ENCODE measurements around the gene DDC. TPM values are rescaled to one million over a fixed set of nuclear protein-coding genes. Genes with fewer than 3 reads are reported as not detected.

DDC gene
- total RNA-seq, 1 experiment from 2014 or later = not detected

- H3K9me3 ChIP-seq (ENCODE audit: control insufficient read depth in 1 of 2, insufficient read depth in 1 of 2, low read depth in 1 of 2, low read length in 2 of 2) = no peaks in the 10 kb centered on the region
- no peak overlapping the region for H3K4me3 ChIP-seq (replicated peaks in 1 of 2; ENCODE audit: low read depth in 1 of 2, low read length in 2 of 2)
- DNase-seq (ENCODE audit: low read depth, low spot score) (no peak), ATAC-seq (no peak)
- CTCF ChIA-PET = no interaction called here
- no peaks in the 10 kb centered on the region for H4K20me1 ChIP-seq (ENCODE audit: insufficient read depth)
- H3K9me2 ChIP-seq (ENCODE audit: insufficient read depth) = no peaks in the 10 kb centered on the region
- H3K27ac ChIP-seq (ENCODE audit: low read depth, low read length) = no peak overlapping the region
- no peak overlapping the region for H3K4me2 ChIP-seq (ENCODE audit: low read length)
- no TSS peak for BruUV-seq (replicated peaks)
- TF ChIP-seq ATF3 (IDR thresholded peaks at IDR 0.05) (no peak), POLR2A (IDR thresholded peaks at IDR 0.05; ENCODE audit: borderline replicate concordance, extremely low read depth, insufficient read depth, insufficient read length) (no peak), EZH2 (IDR thresholded peaks at IDR 0.05) (no peak), ELF1 (IDR thresholded peaks at IDR 0.05; ENCODE audit: borderline replicate concordance, low read depth) (no peak), RAD21 (IDR thresholded peaks at IDR 0.05; ENCODE audit: low read depth) (no peak), ZNF274 (IDR thresholded peaks at IDR 0.05; ENCODE audit: low read depth, low read length) (no peak), SP1 (IDR thresholded peaks at IDR 0.05; ENCODE audit: low read depth) (no peak)
- H3K27me3 ChIP-seq (ENCODE audit: insufficient read depth, low read length) = peaks cover 21% of the 10 kb centered on the region; the same call in 1 of the 2 replicates
- no peak overlapping the region for H2AFZ ChIP-seq (ENCODE audit: low read depth, low read length, poor library complexity, severe bottlenecking)
- intact Hi-C loops (cut with micrococcal nuclease) = no loop called here
- RAD21 ChIA-PET (ENCODE audit: low non-redundant PET in 1 of 2, low total read pairs in 2 of 2, uncharacterized antibody in 2 of 2, unreplicated experiment in 2 of 2) = no interaction called here
- H3K36me3 ChIP-seq (ENCODE audit: control insufficient read depth in 1 of 2, insufficient read depth in 2 of 2, low read length in 2 of 2) = no peaks in the 10 kb centered on the region
- no peaks in the 10 kb centered on the region for H3K79me2 ChIP-seq (ENCODE audit: insufficient read depth, low read length)
- H3K9ac ChIP-seq (ENCODE audit: low read length) = no peak overlapping the region
- POLR2A ChIA-PET = no interaction called here
- H3K4me1 ChIP-seq (ENCODE audit: control insufficient read depth in 1 of 2, insufficient read depth in 2 of 2, low read length in 2 of 2) = no peaks in the 10 kb centered on the region
These were observed 10.5 kb downstream of the DDC start for GRCh38 chr7:50554431-50555322.

GRCh38 chr7:50553973-50554372 is 11.2 kb downstream of the DDC start:
- Histone ChIP-seq H3K36me3 (ENCODE audit: control insufficient read depth in 1 of 2, insufficient read depth in 2 of 2, low read length in 2 of 2) (no peaks in the 10 kb centered on the region), H3K4me2 (ENCODE audit: low read length) (no peak overlapping the region), H3K27ac (ENCODE audit: low read depth, low read length) (no peak overlapping the region), H3K9me2 (ENCODE audit: insufficient read depth) (no peaks in the 10 kb centered on the region), H3K79me2 (ENCODE audit: insufficient read depth, low read length) (no peaks in the 10 kb centered on the region), H2AFZ (ENCODE audit: low read depth, low read length, poor library complexity, severe bottlenecking) (no peak overlapping the region), H4K20me1 (ENCODE audit: insufficient read depth) (no peaks in the 10 kb centered on the region), H3K9me3 (ENCODE audit: control insufficient read depth in 1 of 2, insufficient read depth in 1 of 2, low read depth in 1 of 2, low read length in 2 of 2) (no peaks in the 10 kb centered on the region), H3K9ac (ENCODE audit: low read length) (no peak overlapping the region), H3K4me3 (replicated peaks in 1 of 2; ENCODE audit: low read depth in 1 of 2, low read length in 2 of 2) (no peak overlapping the region), H3K27me3 (ENCODE audit: insufficient read depth, low read length) (peaks cover 18% of the 10 kb centered on the region; the same call in 1 of the 2 replicates), H3K4me1 (ENCODE audit: control insufficient read depth in 1 of 2, insufficient read depth in 2 of 2, low read length in 2 of 2) (no peaks in the 10 kb centered on the region)
- intact Hi-C loops (cut with micrococcal nuclease) = no loop called here
- BruUV-seq (replicated peaks) = no TSS peak
- CTCF ChIA-PET = no interaction called here
- no peak for ATAC-seq
- DNase-seq (ENCODE audit: low read depth, low spot score) = no peak
- POLR2A ChIA-PET = no interaction called here
- RAD21 ChIA-PET (ENCODE audit: low non-redundant PET in 1 of 2, low total read pairs in 2 of 2, uncharacterized antibody in 2 of 2, unreplicated experiment in 2 of 2) = no interaction called here
- no peak for TF ChIP-seq SRF (IDR thresholded peaks at IDR 0.05; ENCODE audit: low read depth)
- TF ChIP-seq POLR2AphosphoS5 (IDR thresholded peaks at IDR 0.05; ENCODE audit: low read depth, low read length) = no peak
- TF ChIP-seq EGR1 (IDR thresholded peaks at IDR 0.05; ENCODE audit: low read depth) = no peak
- no peak for TF ChIP-seq ZNF274 (IDR thresholded peaks at IDR 0.05; ENCODE audit: low read depth, low read length)

All from HCT116 (cell line).